CD4-positive, alpha-beta T cell treated with Interleukin-21 for 1 hour (primary cell): ENCODE data around the gene ITGA3.

Experiments
- DNase-seq: peaks from one replicate; pipeline ENCODE4 v3.0.0-alpha.2; 2020

ITGA3 gene

DNA sequence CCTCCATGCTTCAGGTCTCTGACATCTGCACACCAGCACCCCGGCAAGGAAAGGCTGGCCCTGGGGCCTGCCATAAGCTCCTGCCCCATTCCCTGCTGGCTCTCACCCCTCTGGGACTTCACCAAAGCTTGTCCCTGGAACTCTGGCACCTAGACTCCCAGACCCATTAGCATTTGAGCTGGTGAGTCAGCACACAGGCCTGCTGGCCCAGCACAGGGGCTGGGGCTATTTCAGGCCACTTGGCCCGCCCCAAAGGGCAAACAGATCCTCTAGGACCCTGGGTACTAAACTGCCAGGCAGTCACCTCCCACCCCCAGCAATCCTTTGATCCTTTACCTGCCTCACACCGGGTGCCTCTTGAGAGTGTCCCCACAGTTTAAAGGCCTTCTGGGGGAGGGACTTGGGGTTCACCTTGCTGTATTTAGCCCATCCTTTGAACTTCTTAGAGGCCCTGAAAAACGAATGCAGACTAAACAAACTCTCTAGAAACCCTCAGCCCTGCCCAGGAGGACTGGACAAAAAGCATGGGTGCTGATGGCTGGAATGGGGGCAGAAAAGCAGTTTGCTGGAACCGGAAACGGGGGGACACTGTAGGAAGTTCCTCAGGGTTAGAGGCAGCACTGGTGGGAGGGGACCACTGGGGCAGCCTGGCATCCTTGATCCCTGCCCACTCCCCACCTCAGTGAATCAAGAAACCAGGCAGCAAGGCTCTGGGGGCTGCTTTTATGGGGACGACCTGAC, 77.3 kb downstream of the ITGA3 start:
- DNase-seq: no peak

DNA sequence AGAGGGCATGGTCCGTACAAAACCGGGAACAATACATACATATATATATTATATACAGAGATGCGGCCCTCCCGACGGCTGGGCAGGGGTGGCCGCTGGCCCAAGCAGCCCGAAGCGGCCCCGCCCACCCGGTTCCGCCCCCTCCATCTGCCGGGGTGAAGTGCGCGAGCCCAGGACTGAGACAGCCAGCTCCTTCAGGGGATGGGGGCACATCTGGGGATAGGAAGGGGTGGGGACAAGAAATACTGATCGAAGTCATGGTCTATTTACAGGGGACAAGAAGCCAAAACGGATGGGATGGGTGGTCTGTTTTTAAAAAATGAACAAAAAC, 77.8 kb downstream of the ITGA3 start:
- no peak for DNase-seq

DNA sequence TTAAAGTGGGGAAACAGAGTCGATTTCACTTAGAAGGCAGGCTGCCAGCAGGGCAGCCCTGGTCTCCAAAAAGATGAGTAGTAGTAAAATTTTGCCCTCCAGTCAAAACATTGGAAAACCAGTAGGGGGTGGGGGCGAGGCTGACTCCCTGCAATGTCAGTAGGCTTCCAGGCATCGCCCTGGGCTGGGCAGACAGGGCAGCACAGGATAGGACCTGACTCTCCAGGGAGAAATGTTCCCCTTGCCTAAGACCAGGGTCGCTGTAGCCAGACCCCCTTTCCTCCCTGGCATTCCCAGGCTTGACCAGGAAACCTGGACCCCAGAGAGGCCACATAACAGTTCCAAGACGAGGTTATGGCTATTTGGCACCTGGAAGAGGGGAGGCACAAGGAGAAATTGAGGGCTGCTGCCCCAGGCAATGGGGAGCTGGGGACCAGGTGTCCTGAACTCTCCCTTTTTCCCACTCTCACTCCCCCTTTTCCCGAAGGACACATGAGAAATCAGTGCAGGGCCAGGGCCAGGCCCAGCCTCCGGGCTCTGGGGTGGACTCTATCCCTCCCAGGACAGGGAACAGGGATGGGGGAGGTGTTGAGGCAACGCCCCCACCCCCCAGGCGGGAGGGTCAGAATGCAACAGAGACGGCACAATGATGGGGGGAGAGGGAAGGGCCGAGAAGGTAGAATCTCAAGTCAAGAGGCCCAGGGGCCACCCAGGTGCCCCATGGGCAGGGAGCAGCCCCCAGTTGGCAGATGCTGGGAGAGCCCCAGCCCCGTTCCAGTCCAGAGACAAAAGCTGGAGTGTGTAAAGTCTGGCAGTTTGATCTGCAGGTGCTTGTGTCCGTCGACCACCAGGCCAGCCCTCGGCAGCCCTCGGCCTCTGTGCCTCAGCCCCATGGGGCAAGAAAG, 78.5 kb downstream of the ITGA3 start:
- no peak for DNase-seq

GRCh38 chr17:50135316-50136095, 79.6 kb downstream of the ITGA3 start:
- no peak for DNase-seq

- DNase-seq: no peak
Observed at GRCh38 chr17:50136096-50136687, 80.3 kb downstream of the ITGA3 start.

GRCh38 chr17:50137042-50137441, 81.1 kb downstream of the ITGA3 start:
- DNase-seq: no peak

DNA sequence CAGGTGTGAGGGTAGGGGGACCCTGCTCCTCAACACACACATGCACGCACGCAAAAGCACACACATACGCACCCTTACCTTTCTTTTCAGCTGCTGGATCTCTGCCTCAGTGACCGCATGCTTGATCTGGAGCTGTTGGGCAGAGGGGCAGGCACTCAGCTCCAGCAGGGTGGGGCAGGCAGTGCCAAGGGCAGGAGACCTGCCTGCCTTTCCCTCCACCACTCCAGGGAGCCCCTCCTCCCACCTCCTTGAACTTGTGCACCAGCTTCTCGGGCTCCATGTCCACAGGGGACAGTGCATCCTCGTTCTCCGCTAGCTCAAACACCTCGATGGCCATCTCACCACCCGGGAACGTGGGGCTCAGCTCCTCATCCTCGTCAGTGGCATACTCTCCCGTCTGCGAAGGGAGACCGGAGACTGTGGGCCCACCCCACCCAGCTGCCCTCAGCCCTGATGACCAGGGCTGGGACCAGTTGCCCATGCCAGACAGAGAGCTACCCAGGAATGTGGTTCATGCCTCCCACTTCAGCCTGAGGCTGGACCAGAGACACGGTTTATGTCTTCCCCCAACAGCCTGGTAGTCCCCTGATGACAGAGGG, 83.4 kb downstream of the ITGA3 start:
- DNase-seq: no peak
